Esophagus squamous epithelium (tissue), 4 donors: ENCODE results near the gene RBM19.

Experiments used
- POLR2A ChIP-seq, 4 donors: fragments of 450-650 bp; IDR thresholded peaks; one replicate each; pipeline ENCODE4 v1.6.1; 2017; ENCODE audit warnings: antibody characterized with exemption in 4 of 4, mild to moderate bottlenecking in 4 of 4, moderate library complexity in 3 of 4
- TF ChIP-seq, protein P1 (sequence below), 6 experiments: fragments of 450-650 bp in 4 of 6; fragments of 200-600 bp in 2 of 6; sonication (generic) in 2 of 6; IDR thresholded peaks; one replicate each; pipeline ENCODE4 v1.5.1; 2016 to 2019; ENCODE audit warnings: antibody characterized with exemption in 6 of 6, mild to moderate bottlenecking in 4 of 6, moderate library complexity in 4 of 6

DNA sequence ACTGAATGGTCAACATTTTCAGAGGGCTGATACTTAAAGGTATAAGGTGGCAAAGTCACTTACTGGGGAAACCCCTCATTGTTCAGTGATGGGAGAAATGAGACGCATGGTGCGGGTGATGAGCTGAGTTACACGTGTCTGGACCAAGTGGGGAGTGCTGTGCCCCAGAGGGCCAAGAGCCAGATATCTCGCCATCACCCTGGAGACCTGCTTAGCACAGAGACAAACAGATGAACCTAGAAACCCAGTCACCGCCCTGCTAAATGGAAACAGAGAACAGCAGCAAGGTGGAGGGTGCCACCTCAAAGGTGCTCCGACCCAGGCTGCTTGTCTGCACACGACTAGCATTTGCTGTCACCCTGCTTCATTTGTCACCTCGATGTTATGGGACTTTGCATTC, 92.4 kb downstream of the RBM19 start:
- TF ChIP-seq POLR2A (IDR thresholded peaks at IDR 0.05) = no peak
- TF ChIP-seq, protein P1, sequence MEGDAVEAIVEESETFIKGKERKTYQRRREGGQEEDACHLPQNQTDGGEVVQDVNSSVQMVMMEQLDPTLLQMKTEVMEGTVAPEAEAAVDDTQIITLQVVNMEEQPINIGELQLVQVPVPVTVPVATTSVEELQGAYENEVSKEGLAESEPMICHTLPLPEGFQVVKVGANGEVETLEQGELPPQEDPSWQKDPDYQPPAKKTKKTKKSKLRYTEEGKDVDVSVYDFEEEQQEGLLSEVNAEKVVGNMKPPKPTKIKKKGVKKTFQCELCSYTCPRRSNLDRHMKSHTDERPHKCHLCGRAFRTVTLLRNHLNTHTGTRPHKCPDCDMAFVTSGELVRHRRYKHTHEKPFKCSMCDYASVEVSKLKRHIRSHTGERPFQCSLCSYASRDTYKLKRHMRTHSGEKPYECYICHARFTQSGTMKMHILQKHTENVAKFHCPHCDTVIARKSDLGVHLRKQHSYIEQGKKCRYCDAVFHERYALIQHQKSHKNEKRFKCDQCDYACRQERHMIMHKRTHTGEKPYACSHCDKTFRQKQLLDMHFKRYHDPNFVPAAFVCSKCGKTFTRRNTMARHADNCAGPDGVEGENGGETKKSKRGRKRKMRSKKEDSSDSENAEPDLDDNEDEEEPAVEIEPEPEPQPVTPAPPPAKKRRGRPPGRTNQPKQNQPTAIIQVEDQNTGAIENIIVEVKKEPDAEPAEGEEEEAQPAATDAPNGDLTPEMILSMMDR (IDR thresholded peaks at IDR 0.05) = no peak
